ENCODE data around the gene NF1. TPM values are rescaled to one million over a fixed set of nuclear protein-coding genes. Genes with fewer than 3 reads are reported as not detected.

The NF1 gene
- total RNA-seq, 1 experiment from 2014 or later: 16.4 TPM

- no peak overlapping the region for H3K4me2 ChIP-seq (ENCODE audit: low read length)
- no TSS peak for BruUV-seq (replicated peaks)
- no peak overlapping the region for H3K27ac ChIP-seq (ENCODE audit: low read length)
- peaks cover 5% of the 10 kb centered on the region for H3F3A ChIP-seq (ENCODE audit: low read length, unreplicated experiment)
- H3K4me1 ChIP-seq (ENCODE audit: insufficient read depth, low read length): peaks cover 20% of the 10 kb centered on the region
- no peaks in the 10 kb centered on the region for H3K79me2 ChIP-seq (ENCODE audit: low read length)
- no peaks in the 10 kb centered on the region for H3K36me3 ChIP-seq (ENCODE audit: low read depth, low read length)
- H3K9ac ChIP-seq (ENCODE audit: low read length): no peak overlapping the region
- H3K9me3 ChIP-seq (ENCODE audit: low read length): no peaks in the 10 kb centered on the region
- no peak overlapping the region for H2AFZ ChIP-seq (ENCODE audit: low read length)
- no peaks in the 10 kb centered on the region for H4K20me1 ChIP-seq (ENCODE audit: low read length)
- H3K4me3 ChIP-seq (ENCODE audit: low read length): no peak overlapping the region
- H3K9me2 ChIP-seq (replicated peaks; ENCODE audit: low read length): no peaks in the 10 kb centered on the region
- TF ChIP-seq EZH2phosphoT487 (IDR thresholded peaks at IDR 0.05; ENCODE audit: borderline replicate concordance, low read length) (no peak), CTCF (conservative IDR thresholded peaks at IDR 0.05; ENCODE audit: low read depth, low read length) (no peak), EZH2 (IDR thresholded peaks at IDR 0.05; ENCODE audit: low read length, unreplicated experiment) (no peak)
- no peaks in the 10 kb centered on the region for H3K27me3 ChIP-seq (ENCODE audit: low read length)
- CTCF ChIA-PET: no interaction called here
- POLR2A ChIA-PET (ENCODE audit: unreplicated experiment): no interaction called here
- DNase-seq (no peak), ATAC-seq (no peak)
- intact Hi-C loops (cut with micrococcal nuclease): no loop called here
Observed at GRCh38 chr17:31048142-31048541, 46.6 kb upstream of the NF1 start.

DNA sequence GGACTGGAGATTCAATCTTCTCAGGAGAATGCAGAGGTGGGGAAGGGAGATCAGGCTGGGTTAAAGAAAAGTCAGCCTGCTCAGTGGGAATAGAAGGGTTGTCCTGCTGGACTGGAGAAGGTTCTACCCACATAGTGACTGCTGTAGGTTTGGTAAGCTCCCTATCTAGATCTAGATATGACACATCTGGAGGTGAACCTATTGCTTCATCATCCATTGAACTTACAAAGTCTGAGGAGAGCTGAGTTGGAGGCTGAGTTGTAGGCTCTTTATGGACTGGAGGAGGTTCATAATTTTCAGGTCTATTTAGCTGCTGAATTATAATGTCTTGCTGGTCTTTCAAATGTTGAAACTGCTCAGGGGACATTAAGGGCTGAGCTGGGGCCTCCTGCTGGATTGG, 46.0 kb upstream of the NF1 start:
- Histone ChIP-seq H3K9me2 (replicated peaks; ENCODE audit: low read length) (no peaks in the 10 kb centered on the region), H3K36me3 (ENCODE audit: low read depth, low read length) (no peaks in the 10 kb centered on the region), H3K4me1 (ENCODE audit: insufficient read depth, low read length) (peaks cover 20% of the 10 kb centered on the region), H3K79me2 (ENCODE audit: low read length) (no peaks in the 10 kb centered on the region), H3K4me3 (ENCODE audit: low read length) (no peak overlapping the region), H4K20me1 (ENCODE audit: low read length) (no peaks in the 10 kb centered on the region), H3K27ac (ENCODE audit: low read length) (no peak overlapping the region), H2AFZ (ENCODE audit: low read length) (no peak overlapping the region), H3K4me2 (ENCODE audit: low read length) (no peak overlapping the region), H3K27me3 (ENCODE audit: low read length) (no peaks in the 10 kb centered on the region), H3F3A (ENCODE audit: low read length, unreplicated experiment) (peaks cover 5% of the 10 kb centered on the region), H3K9ac (ENCODE audit: low read length) (no peak overlapping the region), H3K9me3 (ENCODE audit: low read length) (no peaks in the 10 kb centered on the region)
- CTCF ChIA-PET: no interaction called here
- no TSS peak for BruUV-seq (replicated peaks)
- DNase-seq (no peak), ATAC-seq (no peak)
- POLR2A ChIA-PET (ENCODE audit: unreplicated experiment): no interaction called here
- no peak for TF ChIP-seq EZH2 (IDR thresholded peaks at IDR 0.05; ENCODE audit: low read length, unreplicated experiment)
- TF ChIP-seq CTCF (conservative IDR thresholded peaks at IDR 0.05; ENCODE audit: low read depth, low read length): no peak
- no peak for TF ChIP-seq EZH2phosphoT487 (IDR thresholded peaks at IDR 0.05; ENCODE audit: borderline replicate concordance, low read length)
- intact Hi-C loops (cut with micrococcal nuclease): no loop called here

DNA sequence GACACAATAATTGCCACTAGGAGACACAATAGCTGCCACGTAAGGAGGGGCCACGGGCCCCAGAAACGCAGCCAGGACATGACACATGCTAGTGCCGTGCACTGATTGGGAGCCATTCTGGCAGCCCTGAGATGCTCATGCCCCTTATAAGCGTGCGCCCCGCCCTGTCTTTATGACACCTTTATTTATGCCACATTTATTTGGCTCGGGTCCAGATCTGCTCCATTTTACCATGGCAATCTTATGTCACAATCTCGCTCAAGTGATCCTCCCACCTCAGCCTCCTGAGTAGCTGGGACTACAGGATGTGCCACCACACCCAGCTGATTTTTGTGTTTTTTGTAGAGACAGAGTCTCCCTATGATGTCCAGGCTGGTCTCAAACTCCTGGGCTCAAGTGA, 43.8 kb upstream of the NF1 start:
- H3K27ac ChIP-seq (ENCODE audit: low read length): no peak overlapping the region

More for the DNA sequence above, 43.8 kb upstream of the NF1 start:
- no peak for TF ChIP-seq CTCF (conservative IDR thresholded peaks at IDR 0.05; ENCODE audit: low read depth, low read length)
- no peak for TF ChIP-seq EZH2 (IDR thresholded peaks at IDR 0.05; ENCODE audit: low read length, unreplicated experiment)
- no peak for TF ChIP-seq EZH2phosphoT487 (IDR thresholded peaks at IDR 0.05; ENCODE audit: borderline replicate concordance, low read length)
- H3K27me3 ChIP-seq (ENCODE audit: low read length): no peaks in the 10 kb centered on the region
- no peaks in the 10 kb centered on the region for H4K20me1 ChIP-seq (ENCODE audit: low read length)
- ATAC-seq: no peak
- no peaks in the 10 kb centered on the region for H3K9me2 ChIP-seq (replicated peaks; ENCODE audit: low read length)
- no peaks in the 10 kb centered on the region for H3K79me2 ChIP-seq (ENCODE audit: low read length)
- POLR2A ChIA-PET (ENCODE audit: unreplicated experiment): interaction anchor here (0.7 kb wide), 1 partner anchor 170 kb away, joined by 3 read pairs; no protein-coding TSS in a partner anchor
- no peak overlapping the region for H3K4me2 ChIP-seq (ENCODE audit: low read length)
- no peak for DNase-seq
- intact Hi-C loops (cut with micrococcal nuclease): no loop called here
- H3K4me1 ChIP-seq (ENCODE audit: insufficient read depth, low read length): peaks cover 20% of the 10 kb centered on the region
- H3K9ac ChIP-seq (ENCODE audit: low read length): no peak overlapping the region
- CTCF ChIA-PET: no interaction called here
- no peak overlapping the region for H2AFZ ChIP-seq (ENCODE audit: low read length)
- H3F3A ChIP-seq (ENCODE audit: low read length, unreplicated experiment): peaks cover 5% of the 10 kb centered on the region
- no TSS peak for BruUV-seq (replicated peaks)
- H3K9me3 ChIP-seq (ENCODE audit: low read length): no peaks in the 10 kb centered on the region
- no peaks in the 10 kb centered on the region for H3K36me3 ChIP-seq (ENCODE audit: low read depth, low read length)
- no peak overlapping the region for H3K4me3 ChIP-seq (ENCODE audit: low read length)

Data from PC-3 (cell line).